Thyroid gland (tissue), 4 donors: ENCODE data around the gene ATF7. TPM values are rescaled to one million over a fixed set of nuclear protein-coding genes. Genes with fewer than 3 reads are reported as not detected.
A peak's percentile ranks its signal among the peaks of the same experiment; 100 is the strongest.

Experiments used
- DNase-seq, 2 donors: peaks; one replicate each; pipeline ENCODE4 v3.0.0-alpha.2; 2019
- H3K27ac ChIP-seq, 3 donors: fragments of 200-600 bp; sonication (generic); 1 replicate in 2 of 3; 2 replicates in 1 of 3; pipeline ENCODE4 v1.5.1; 2016 to 2019; ENCODE audit warnings: mild to moderate bottlenecking in 1 of 3, moderate library complexity in 1 of 3
- H3K27me3 ChIP-seq: fragments of 200-600 bp; sonication (generic); one replicate; pipeline ENCODE4 v1.5.1; 2019
- H3K36me3 ChIP-seq, 2 donors: fragments of 200-600 bp; sonication (generic); one replicate each; pipeline ENCODE4 v1.5.1; 2016 to 2019
- H3K4me1 ChIP-seq, 2 donors: fragments of 200-600 bp; sonication (generic); one replicate each; pipeline ENCODE4 v1.5.1; 2017 to 2019
- H3K4me3 ChIP-seq, 3 donors: fragments of 200-600 bp; sonication (generic); replicated peaks in 1 of 3; 1 replicate in 2 of 3; 2 replicates in 1 of 3; pipeline ENCODE4 v1.5.1; 2016; ENCODE audit warnings: mild to moderate bottlenecking in 1 of 3
- H3K9me3 ChIP-seq: fragments of 200-600 bp; sonication (generic); one replicate; pipeline ENCODE4 v1.5.1; 2017
- POLR2A ChIP-seq, 2 donors: fragments of 450-650 bp; IDR thresholded peaks; one replicate each; pipeline ENCODE4 v1.6.1; 2017; ENCODE audit warnings: antibody characterized with exemption in 2 of 2, mild to moderate bottlenecking in 2 of 2, moderate library complexity in 1 of 2
- WGBS, 2 donors: methylation state at CpG; one replicate each; pipeline ENCODE4 v1.1.5; 2017; 5-methylcytosine and 5-hydroxymethylcytosine counted together
- intact Hi-C: fragments of 100-400 bp; cut with DNase I; formaldehyde crosslinking; loops from one replicate; pipeline ENCODE4 v1.15.1; 2023
- total RNA-seq, 4 donors: library from RNA; depleted of rRNA; stranded (reverse); fragments of >200 nt; gene quantifications; one replicate each; pipeline ENCODE4 v1.2.3, GENCODE V29; 2016
- TF ChIP-seq, protein P1 (sequence below), 6 experiments: fragments of 200-600 bp in 3 of 6; fragments of 450-650 bp in 3 of 6; sonication (generic) in 3 of 6; IDR thresholded peaks; one replicate each; pipeline ENCODE4 v1.5.1; 2016 to 2019; ENCODE audit warnings: antibody characterized with exemption in 6 of 6, mild to moderate bottlenecking in 2 of 6, inconsistent platforms in 1 of 6, moderate library complexity in 1 of 6

Gene ATF7
- total RNA-seq, 4 donors from 2014 or later = 21.3 to 40.1 (median 37.6) TPM

DNA sequence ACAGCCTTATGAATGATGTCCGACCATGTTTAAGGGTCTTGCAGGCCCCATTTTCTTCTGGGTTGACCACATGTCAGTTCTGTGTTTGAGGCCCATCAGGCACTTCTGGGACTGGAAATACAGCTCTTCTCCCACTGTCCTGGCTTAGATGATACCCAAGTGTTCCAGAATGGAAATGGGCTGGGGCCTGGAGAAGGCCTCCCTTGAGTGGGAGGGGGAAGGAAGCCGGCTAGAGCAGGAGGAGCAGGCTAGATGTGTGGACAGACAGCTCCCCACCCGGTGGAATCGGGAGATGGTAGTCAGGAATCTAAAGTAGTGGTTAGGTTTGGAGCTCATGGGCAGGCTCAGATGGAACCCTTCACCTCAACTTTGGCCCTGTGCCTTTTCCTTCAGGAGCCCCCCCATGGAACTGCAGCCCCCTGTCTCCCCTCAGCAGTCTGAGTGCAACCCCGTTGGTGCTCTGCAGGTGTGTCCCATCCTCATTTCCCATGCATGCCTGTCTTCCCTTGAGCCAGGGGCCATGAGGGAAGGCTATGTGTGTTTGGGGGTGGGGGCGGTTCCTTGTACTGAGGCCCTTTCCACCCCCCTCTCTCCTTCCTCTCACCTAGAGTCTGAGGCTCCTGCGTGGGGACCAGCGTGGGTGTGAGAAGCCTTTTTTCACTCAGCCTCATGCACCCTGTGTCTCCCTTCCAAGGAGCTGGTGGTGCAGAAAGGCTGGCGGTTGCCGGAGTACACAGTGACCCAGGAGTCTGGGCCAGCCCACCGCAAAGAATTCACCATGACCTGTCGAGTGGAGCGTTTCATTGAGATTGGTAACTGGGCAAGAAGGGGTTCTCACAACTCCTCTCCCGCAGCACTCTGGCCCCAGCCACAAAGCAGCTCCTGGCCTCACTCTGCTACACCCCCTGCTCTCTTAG is 121.9 kb downstream of the ATF7 start:
- no peak for DNase-seq
- Histone ChIP-seq H3K4me3 (no peak overlapping the region), H3K27ac (no peak overlapping the region), H3K36me3 (peaks cover 12 to 22% of the 10 kb centered on the region in 2 donors), H3K9me3 (no peaks in the 10 kb centered on the region), H3K27me3 (no peaks in the 10 kb centered on the region), H3K4me1 (peaks cover 10 to 35% of the 10 kb centered on the region in 2 donors)
- intact Hi-C loops = loop anchor here (10.0 kb wide), 1 partner anchor 179 kb away; the partner anchor contains the start of gene AAAS
- 60 to 81% methylated on average over 8 to 14 of the region's 14 CpGs for WGBS, 2 donors
- TF ChIP-seq, protein P1, sequence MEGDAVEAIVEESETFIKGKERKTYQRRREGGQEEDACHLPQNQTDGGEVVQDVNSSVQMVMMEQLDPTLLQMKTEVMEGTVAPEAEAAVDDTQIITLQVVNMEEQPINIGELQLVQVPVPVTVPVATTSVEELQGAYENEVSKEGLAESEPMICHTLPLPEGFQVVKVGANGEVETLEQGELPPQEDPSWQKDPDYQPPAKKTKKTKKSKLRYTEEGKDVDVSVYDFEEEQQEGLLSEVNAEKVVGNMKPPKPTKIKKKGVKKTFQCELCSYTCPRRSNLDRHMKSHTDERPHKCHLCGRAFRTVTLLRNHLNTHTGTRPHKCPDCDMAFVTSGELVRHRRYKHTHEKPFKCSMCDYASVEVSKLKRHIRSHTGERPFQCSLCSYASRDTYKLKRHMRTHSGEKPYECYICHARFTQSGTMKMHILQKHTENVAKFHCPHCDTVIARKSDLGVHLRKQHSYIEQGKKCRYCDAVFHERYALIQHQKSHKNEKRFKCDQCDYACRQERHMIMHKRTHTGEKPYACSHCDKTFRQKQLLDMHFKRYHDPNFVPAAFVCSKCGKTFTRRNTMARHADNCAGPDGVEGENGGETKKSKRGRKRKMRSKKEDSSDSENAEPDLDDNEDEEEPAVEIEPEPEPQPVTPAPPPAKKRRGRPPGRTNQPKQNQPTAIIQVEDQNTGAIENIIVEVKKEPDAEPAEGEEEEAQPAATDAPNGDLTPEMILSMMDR (IDR thresholded peaks at IDR 0.05) = no peak
- TF ChIP-seq POLR2A (IDR thresholded peaks at IDR 0.05) = no peak

DNA sequence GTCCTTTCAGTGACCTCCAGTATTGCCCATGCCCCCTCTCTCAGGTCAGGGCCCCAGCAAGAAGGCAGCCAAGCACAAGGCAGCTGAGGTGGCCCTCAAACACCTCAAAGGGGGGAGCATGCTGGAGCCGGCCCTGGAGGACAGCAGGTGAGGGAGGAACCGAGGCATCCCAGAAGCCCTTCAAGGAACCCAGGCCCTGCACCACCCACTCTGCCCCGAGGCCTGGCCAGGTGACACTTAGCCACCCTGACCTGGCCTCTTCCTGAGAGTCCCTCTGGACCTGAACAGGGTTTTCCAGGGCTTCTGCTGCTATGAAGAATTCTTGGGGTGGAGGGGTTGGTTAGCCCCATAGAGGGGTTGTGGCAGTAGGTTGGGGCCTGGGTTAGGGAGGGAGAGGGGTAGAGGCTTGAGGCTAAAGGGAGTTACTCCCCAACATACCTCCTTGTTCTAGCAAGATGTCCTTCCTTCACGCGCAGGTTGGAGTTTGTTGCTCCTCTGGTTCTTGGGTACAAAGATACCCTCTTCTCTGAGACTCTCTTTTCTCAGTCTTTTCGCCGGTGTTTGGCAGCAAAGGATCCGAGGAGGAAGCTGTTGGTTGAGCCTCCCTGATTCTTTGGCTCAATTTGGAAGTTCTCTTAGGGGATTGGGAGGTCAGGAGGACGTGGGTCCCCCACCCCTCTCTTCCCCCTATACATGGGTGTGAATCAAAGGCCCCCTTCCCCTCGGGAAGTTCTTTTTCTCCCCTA is 123.0 kb downstream of the ATF7 start:
- Histone ChIP-seq H3K4me1 (peaks cover 10 to 36% of the 10 kb centered on the region in 2 donors), H3K27ac (peak overlapping the region in 2 of 3 donors; percentile 47 to 91), H3K4me3 (no peak overlapping the region), H3K9me3 (no peaks in the 10 kb centered on the region), H3K36me3 (peaks cover 12 to 22% of the 10 kb centered on the region in 2 donors), H3K27me3 (no peaks in the 10 kb centered on the region)
- WGBS, 2 donors = 83 to 90% methylated on average over 7 to 10 of the region's 10 CpGs
- intact Hi-C loops = loop anchor here (10.0 kb wide), 1 partner anchor 178 kb away; the partner anchor contains the start of gene AAAS
- TF ChIP-seq, protein P1 (IDR thresholded peaks at IDR 0.05) = no peak
- TF ChIP-seq POLR2A (IDR thresholded peaks at IDR 0.05) = no peak
- no peak for DNase-seq

DNA sequence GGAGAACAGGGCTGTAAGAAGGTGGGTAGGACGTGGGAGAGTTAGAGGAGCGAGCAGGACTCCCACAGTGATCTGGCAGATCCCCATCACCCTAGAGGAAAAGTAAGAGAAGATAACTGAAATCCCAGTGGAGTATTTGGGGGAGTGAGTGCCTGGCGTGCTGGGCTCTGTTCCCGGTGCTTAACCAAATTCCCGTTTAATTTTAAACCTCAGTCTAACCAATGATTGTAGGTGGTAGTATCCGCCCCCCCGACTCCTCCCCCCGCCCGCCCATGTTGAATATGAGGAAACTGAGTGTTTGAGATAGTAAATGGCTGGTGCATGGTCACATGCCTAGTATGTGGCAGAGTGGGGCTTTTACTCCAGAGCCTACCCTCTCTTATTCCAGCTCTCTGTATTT is 123.9 kb downstream of the ATF7 start:
- intact Hi-C loops = loop anchor here (10.0 kb wide), 1 partner anchor 178 kb away; the partner anchor contains the start of gene AAAS
- Histone ChIP-seq H3K27ac (peak overlapping the region; percentile 91 to 99 (median 97)), H3K27me3 (no peaks in the 10 kb centered on the region), H3K36me3 (peaks cover 10 to 22% of the 10 kb centered on the region in 2 donors), H3K9me3 (no peaks in the 10 kb centered on the region), H3K4me1 (peaks cover 10 to 36% of the 10 kb centered on the region in 2 donors), H3K4me3 (no peak overlapping the region)
- TF ChIP-seq, protein P1 (IDR thresholded peaks at IDR 0.05) = no peak
- no peak for TF ChIP-seq POLR2A (IDR thresholded peaks at IDR 0.05)
- WGBS, 2 donors = 65 to 83% methylated on average over 9 of the region's 9 CpGs
- DNase-seq = no peak

DNA sequence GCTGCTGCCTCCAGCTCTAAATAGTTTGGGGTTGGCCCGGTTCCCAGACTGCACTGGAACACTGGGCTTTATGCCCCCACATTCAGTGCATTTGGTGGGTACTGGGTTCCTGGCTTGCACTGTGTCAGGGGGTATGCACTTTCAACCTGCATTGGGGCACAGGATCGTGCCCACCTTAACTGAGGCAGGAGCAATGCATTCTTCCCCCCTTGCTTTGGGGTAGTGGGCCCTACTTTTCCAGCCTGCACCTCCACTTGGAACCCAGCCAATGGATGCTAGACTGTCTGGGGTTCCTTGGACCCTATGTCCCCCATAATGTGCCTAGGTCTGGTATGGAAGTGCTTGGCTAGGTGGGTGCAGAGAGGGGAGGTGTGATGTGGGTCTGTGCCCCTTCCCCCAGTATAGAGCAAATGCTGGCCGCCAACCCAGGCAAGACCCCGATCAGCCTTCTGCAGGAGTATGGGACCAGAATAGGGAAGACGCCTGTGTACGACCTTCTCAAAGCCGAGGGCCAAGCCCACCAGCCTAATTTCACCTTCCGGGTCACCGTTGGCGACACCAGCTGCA is 124.5 kb downstream of the ATF7 start:
- TF ChIP-seq, protein P1 (IDR thresholded peaks at IDR 0.05) = no peak
- TF ChIP-seq POLR2A (IDR thresholded peaks at IDR 0.05) = no peak
- Histone ChIP-seq H3K4me3 (peak overlapping the region in 2 of 3 donors; percentile 29 to 59), H3K36me3 (peaks cover 4 to 19% of the 10 kb centered on the region in 2 donors), H3K27ac (peak overlapping the region; percentile 91 to 99 (median 97)), H3K9me3 (no peaks in the 10 kb centered on the region), H3K4me1 (peaks cover 10 to 36% of the 10 kb centered on the region in 2 donors), H3K27me3 (no peaks in the 10 kb centered on the region)
- no peak for DNase-seq
- intact Hi-C loops = loop anchor here (10.0 kb wide), 1 partner anchor 177 kb away; the partner anchor contains the start of gene AAAS
- 63 to 71% methylated on average over 8 to 10 of the region's 10 CpGs for WGBS, 2 donors
